GM12892 (cell line): ENCODE data around the gene KHSRP.

Source experiments
- DNase-seq: peaks from one replicate; pipeline ENCODE4 v3.0.0; 2011; ENCODE audit not compliant: insufficient read length
- FAIRE-seq: peaks from 2 replicates; lab custom pipeline; 2011; peaks lifted over from hg19 to GRCh38; lab: Jason Lieb, UNC
- POLR2A ChIP-seq: IDR thresholded peaks from 2 replicates; pipeline ENCODE4 v1.6.1; 2011; ENCODE audit warnings: low read depth, low read length, control low read depth
- POLR2AphosphoS5 ChIP-seq: IDR thresholded peaks from 2 replicates; pipeline ENCODE4 v1.6.1; 2011; ENCODE audit warnings: low read depth, low read length, control low read depth
- TAF1 ChIP-seq: IDR thresholded peaks from 2 replicates; pipeline ENCODE4 v1.6.1; 2011; ENCODE audit warnings: low read depth, mild to moderate bottlenecking, control low read depth, low read length, borderline replicate concordance

KHSRP gene

DNA sequence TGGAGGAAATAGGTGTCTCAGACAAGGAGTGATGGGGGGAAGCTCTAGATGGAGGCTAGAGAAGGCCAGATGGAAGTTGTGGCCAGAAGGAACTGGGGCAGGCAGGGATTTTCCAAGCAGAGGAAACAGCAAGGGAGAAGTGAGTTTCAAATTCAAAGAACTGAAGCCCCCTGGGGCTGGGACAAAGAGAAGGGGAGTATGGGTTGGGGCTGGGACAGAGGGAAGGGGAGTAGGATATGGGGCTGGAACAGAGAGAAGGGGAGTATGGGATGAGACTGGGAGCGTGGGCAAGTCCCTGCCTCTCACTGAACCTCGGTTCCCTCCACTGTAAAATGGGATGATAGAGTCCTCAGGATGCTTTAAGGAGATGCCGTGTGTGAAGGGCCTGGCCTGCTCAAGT is 29.8 kb downstream of the KHSRP start:
- FAIRE-seq (no peak), DNase-seq (no peak)
- TF ChIP-seq POLR2AphosphoS5 (no peak), TAF1 (no peak), POLR2A (no peak)

DNA sequence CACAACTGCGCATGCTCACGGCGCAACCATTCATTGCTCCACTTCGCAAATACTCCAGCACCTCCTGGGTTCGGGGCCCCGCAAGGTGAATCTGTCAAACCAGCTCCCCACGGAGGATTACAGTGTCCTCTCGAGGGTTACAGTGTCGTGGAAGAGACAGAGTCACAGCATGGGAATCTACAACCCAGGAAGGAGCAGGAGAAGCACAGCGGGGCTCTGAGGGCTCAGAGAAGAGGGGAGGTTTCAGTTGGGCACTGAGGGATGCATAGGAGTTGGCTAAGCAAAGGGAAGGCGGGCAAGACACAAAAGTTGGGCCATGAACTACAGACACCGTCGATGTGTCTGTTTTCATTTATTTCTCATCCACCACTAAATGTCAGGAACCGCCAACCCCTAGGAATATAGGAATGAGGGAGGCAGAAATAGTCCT is 30.6 kb downstream of the KHSRP start:
- DNase-seq: no peak

DNA sequence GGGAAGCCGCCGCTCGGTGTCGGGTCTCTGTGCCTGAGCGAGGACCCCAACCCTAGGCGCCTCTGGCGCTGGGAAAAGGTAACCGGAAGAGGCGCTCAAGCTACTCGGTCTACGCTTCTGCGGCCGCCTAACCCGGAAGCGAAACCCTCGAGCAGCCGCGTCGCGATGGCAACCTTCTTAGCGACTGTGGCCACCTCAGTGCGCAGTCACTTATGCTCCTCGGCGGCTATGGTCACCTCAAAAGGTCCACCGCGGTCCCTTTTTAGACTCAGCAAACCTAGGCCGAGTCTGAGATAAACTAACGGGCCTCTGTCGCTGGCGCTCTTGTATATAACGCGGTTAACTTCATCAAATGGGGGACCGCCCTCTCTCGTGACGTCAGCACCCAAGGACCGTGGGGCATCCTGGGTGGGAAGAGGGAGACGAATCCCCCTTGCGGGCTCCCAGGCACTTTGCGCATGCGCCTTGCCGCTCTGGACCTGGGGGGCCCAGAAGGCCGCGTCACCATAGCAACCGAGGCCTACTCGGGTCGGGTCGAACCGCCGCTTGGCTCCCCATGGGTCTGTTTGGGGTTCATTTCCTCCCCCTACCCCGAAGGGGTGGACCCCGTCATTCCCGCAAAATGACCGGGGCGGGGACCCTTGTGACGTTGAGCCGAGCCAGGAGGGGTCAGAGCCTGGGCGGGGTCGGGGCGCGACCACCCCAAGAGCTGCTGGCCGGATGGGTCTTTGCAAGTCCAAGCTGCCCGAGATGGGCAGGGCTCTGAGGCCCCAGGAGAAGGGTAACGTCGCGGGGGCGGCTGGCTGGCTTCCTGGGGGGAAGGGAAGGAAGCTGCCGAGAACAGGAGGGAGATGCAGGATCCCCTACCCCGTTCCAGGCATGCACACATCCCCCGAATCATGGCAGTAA is 31.3 kb downstream of the KHSRP start, which contains the start of gene GTF2F1:
Gene GTF2F1, minus strand, starts transcription at position 91 of the 909 bp plus-strand sequence. CDS start 169 bp downstream, outside the sequence.
- peak; percentile 93 for DNase-seq
- FAIRE-seq: peak; percentile 99
- TF ChIP-seq POLR2A (peak; percentile 63; the same call in 1 of the 2 replicates), POLR2AphosphoS5 (peak; percentile 65), TAF1 (peak; percentile 59; the same call in 1 of the 2 replicates)

More for the DNA sequence above, 30.6 kb downstream of the KHSRP start:
- peak; percentile 37; the same call in 1 of the 2 replicates for TF ChIP-seq TAF1
- TF ChIP-seq POLR2A: no peak
- FAIRE-seq: no peak

DNA sequence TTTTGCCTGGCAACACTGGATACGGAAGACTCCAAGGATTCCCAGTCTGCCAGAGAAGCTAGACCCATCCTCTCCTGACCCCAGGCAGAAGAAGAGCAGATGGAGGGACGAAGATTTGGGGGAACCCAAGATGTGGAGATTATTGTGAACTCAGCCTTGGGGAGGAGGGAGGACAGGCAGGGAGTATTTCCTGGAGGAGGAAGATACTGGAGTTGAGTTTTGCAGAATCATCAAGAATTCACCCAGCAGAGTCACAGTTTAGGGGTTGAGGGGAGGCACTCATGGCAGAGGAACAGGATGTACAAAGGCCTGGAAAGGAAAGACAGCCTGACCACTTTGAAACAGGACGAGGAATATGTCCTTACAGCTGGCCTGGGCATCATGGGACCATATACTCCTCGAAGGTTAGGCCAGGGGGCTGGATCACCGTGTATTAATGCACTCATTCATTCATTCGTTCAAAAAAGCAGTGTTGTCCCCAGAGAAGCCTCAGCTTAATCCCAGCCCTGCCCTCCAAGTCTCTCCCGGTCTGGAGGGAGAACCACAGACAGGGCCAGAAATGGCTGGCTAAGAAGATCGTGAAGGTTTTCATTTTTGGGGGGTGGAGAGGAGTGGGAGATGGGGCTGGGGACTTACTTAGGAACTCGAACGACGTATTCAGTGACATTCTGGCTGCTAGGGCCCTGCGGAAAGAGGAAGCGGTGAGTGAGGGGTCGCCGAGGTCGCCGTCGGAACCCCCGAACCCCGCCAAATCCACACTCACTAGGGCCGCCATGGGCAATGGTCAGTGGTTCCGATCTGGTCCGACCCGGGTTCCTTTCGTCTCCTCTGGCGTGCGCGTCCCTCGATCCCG is 32.2 kb downstream of the KHSRP start:
- no peak for TF ChIP-seq TAF1
- no peak for TF ChIP-seq POLR2A
- FAIRE-seq: peak; percentile 75
- DNase-seq: no peak

DNA sequence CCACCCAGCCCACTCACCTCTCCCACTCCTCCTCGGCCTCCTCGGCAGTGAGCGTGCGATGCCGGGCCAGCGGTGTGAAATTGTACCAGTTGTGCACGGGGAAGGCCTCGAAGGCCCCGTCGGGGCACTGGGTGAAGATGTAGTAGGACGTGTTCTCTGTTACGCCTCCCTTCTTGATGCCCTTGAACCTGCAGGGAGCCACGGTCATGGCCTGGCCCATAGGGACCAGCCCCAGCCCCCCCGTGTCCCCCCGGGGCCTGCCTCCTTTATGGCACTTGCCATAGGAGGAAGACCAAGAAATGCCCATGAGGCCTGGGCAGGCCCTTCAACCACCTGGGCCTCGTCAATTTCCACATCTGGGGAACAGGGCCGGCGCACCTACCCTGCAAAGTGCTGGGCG is 37.2 kb downstream of the KHSRP start:
- no peak for DNase-seq
- TF ChIP-seq POLR2A (no peak), POLR2AphosphoS5 (no peak), TAF1 (no peak)
- no peak for FAIRE-seq

DNA sequence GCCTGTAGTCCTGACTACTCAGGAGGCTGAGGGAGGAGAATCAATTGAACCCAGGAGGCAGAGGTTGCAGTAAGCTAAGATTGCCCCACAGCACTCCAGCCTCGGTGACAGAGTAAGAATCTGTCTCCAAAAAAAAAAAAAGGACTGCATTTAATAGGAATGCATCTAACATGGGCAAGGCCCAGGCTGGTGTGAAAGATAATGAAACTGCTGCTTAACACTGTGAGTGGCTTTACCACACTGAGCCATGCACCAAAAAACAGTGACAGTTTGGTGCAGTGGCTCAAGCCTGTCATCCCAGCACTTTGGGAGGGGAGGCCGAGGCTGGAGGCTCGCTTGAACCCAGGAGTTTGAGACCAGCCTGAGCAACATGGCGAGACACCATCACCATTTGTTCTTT is 40.2 kb downstream of the KHSRP start:
- DNase-seq (no peak), FAIRE-seq (no peak)
- no peak for TF ChIP-seq POLR2AphosphoS5
- no peak for TF ChIP-seq TAF1
- TF ChIP-seq POLR2A: no peak

DNA sequence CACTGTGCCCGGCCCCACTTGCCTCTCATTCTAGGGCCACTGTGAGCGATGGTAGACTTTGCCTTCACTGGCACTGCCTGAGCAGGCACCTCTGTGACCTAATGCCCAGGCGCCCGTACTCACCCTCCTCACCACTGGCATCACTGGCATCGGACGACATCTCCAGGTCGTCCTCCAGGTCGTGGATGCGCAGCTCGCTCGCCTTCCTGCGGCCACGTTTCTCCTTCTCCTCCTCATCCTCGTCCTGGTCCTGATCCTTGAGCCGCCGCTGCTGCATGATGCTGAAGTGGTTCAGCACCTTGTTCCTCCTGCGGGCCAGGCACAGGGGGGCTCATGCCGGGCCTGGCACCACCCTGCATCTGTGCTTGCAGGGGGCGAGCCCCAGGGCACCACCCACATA is 41.4 kb downstream of the KHSRP start:
- no peak for DNase-seq
- TF ChIP-seq POLR2AphosphoS5: no peak
- no peak for TF ChIP-seq POLR2A
- no peak for TF ChIP-seq TAF1
- FAIRE-seq: no peak

DNA sequence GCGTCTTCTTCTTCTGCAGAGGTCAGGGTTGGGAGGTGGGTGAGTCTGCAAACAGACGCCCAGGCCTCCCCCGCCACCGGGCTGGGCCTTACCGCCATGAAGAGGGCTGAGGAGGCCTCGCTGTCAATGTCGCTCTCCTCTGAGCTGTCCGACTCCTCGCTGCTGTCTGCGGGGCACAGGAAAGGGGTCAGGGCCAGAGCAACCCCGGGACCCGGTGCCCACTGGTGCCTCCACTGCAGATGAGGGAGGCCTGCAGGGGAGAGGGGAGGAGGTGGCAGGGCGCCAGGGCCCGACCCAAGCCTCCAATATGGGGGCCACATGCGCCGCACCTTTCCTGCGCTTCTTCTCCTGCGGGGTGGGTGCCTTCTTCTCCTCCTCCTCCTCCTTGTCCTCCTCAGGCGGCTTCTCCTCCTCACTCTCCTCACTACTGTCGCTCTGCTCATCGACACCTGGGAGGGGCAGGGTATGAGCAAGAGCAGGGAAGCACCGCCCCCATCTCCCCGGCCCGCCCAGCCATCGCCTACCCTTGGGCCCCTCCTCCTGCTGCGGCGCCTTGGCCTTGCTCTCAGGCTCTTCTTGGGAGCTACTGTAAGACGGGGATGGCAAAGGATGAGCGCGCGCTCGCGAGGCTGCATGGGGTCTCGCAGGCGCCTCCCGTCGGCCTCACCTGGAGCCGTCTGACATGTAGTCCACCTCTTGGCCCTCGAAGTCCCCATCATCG is 43.4 kb downstream of the KHSRP start:
- no peak for FAIRE-seq
- no peak for TF ChIP-seq POLR2A
- no peak for TF ChIP-seq TAF1
- no peak for TF ChIP-seq POLR2AphosphoS5
- DNase-seq: no peak

DNA sequence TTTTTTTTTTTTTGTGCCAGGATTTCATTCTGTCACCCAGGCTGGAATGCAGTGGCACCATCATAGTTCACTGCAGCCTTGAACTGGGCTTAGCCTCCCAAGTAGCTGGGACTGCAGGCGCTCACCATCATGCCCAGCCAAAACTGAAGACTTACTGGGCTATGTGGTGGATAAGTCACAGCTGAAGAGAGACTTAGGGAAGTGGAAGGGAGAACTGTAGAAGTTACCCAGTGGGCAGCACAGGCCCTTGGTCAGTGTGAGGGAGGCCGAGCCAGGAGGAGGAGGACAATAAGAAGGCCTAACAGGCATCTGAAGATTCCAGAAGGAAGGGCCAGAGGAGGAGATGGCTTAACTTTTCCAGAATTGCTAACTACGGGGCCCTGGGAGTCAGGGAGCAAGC is 44.9 kb downstream of the KHSRP start:
- no peak for DNase-seq
- no peak for FAIRE-seq
- TF ChIP-seq TAF1 (no peak), POLR2AphosphoS5 (no peak), POLR2A (no peak)

DNA sequence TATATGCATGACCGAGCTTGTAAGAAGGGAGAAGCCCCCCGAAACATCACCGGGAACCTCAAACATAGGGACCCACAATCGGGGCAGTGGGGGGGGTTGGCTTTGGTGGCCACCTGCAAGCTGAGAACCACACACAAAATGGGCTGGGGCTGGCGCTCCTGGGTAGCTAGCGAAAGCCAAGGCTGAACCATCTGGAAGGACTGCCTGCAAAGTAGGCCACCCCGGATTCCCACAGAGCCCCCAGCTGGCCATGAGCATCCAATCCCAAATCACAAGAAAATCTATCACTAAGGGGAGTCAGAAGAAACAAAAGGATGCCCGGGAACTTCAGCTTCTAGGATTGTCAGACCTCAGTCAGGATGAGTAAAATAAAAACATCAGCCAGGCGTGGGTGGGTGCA is 46.1 kb downstream of the KHSRP start:
- FAIRE-seq (no peak), DNase-seq (no peak)
- TF ChIP-seq POLR2AphosphoS5 (peak; percentile 40; the same call in 1 of the 2 replicates), TAF1 (no peak)

DNA sequence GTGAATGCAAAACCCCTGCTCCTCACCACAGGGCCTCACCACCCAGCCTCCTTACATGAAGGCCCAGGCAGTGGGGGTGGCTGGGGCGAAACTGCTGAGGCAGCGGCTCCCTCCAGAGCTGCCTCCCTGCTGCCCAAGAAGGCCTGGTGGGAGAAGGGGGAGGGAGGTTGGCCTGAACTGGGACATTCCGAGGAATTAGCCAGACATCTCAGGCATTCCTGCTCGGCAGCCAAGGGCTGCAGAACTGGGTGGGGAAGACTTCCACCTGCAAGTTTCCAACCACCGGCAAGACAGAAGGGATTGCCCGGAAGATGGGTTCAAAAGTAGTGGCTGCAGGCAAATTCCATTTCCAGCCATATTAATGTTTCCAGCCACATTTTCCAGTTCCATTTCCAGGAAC is 46.6 kb downstream of the KHSRP start:
- FAIRE-seq (no peak), DNase-seq (no peak)
- TF ChIP-seq TAF1: no peak
- no peak for TF ChIP-seq POLR2A
- no peak for TF ChIP-seq POLR2AphosphoS5
